SH-SY5Y (cell line): ENCODE results near the gene MOCS3.

Experiments
- GATA2 ChIP-seq: IDR thresholded peaks from 2 replicates; pipeline ENCODE4 v1.6.1; 2011; ENCODE audit warnings: mild to moderate bottlenecking, low read depth, low read length
- GATA3 ChIP-seq: IDR thresholded peaks from 2 replicates; pipeline ENCODE4 v1.6.1; 2011; ENCODE audit warnings: low read depth, mild to moderate bottlenecking, low read length, moderate library complexity

DNA sequence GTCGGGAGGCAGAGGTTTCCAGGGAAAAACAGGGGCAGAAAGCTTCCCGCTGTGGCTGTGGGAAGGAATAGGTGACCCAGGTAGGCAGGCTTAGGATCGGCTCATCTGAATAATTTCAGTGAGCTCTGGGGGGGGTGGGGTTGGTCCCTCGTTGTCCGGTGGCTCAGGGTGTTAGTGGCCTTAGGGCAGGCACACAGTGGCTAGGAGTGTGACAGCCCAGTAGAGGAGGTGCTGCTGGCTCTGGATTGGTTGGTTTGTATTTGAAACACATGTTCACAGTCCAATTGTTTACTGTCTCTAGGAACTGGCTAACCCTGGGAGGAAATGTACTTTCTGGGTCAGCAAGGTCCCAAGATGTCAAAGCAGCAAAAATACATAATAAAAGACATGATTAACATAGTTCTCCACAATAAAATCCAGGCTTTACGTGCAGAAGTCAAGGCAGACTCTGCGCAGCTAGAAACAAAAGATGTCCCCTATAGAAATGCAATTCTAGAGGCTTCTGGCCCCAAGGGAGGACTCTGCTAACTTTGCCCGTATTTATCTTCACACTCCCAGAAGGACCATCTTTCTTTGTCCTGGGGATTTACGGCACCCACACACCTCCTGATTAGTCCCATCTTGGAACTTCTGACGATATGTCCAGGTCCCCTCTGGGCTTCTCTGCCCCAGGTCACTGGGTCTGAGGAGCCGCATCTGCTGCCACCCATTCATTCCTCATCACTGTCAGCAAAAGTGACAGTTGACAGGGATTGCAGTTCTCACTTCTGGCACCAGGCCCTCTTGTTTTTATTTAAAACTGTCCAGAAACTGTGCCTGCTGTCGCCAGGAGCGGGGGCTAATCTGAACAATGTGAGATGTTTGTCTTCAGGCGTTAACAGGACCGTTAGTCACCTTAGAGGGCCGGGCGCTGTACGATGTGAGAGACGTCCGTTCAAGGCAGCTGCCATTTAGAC is 18.7 kb downstream of the MOCS3 start:
- TF ChIP-seq GATA2, result no peak
- TF ChIP-seq GATA3, result no peak
